Gastrocnemius medialis (tissue), 4 donors: ENCODE results near the gene AADACL3.
"Not testable (repeated sequence)": the region's sequence is repeated elsewhere in the genome, so short reads cannot be mapped to it uniquely, and the experiment has no call there.

Experiments used
- POLR2A ChIP-seq, 2 donors: fragments of 450-650 bp; IDR thresholded peaks; one replicate each; pipeline ENCODE4 v1.6.1; 2017; ENCODE audit warnings: antibody characterized with exemption in 2 of 2, mild to moderate bottlenecking in 2 of 2, moderate library complexity in 2 of 2
- TF ChIP-seq, protein P1 (sequence below), 5 experiments: fragments of 450-650 bp in 3 of 5; fragments of 200-600 bp in 2 of 5; sonication (generic) in 2 of 5; IDR thresholded peaks in 4 of 5; conservative IDR thresholded peaks in 1 of 5; 1 replicate in 4 of 5; 2 replicates in 1 of 5; pipeline ENCODE4 v1.5.1; 2016 to 2019; ENCODE audit warnings: antibody characterized with exemption in 5 of 5, mild to moderate bottlenecking in 3 of 5, moderate library complexity in 3 of 5

DNA sequence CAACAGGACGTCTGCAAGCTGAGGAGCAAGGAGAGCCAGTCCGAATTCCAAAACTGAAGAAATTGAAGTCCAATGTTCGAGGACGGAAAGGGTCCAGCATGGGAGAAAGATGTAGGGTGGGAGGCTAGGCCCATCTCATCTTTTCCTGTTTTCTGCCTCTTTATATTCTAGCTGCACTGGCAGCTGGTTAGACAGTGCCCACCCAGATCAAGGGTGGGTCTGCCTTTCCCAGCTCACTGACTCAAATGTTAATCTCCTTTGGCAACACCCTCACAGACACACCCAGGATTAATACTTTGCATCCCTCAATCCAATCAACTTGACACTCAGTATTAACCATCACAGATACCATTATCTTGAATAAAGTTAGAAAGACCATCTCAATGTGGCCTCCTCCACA is 39.8 kb upstream of the AADACL3 start:
- TF ChIP-seq, protein P1, sequence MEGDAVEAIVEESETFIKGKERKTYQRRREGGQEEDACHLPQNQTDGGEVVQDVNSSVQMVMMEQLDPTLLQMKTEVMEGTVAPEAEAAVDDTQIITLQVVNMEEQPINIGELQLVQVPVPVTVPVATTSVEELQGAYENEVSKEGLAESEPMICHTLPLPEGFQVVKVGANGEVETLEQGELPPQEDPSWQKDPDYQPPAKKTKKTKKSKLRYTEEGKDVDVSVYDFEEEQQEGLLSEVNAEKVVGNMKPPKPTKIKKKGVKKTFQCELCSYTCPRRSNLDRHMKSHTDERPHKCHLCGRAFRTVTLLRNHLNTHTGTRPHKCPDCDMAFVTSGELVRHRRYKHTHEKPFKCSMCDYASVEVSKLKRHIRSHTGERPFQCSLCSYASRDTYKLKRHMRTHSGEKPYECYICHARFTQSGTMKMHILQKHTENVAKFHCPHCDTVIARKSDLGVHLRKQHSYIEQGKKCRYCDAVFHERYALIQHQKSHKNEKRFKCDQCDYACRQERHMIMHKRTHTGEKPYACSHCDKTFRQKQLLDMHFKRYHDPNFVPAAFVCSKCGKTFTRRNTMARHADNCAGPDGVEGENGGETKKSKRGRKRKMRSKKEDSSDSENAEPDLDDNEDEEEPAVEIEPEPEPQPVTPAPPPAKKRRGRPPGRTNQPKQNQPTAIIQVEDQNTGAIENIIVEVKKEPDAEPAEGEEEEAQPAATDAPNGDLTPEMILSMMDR (IDR thresholded peaks at IDR 0.05 in 4 of 5, conservative IDR thresholded peaks at IDR 0.05 in 1 of 5) = not testable (repeated sequence)
- TF ChIP-seq POLR2A (IDR thresholded peaks at IDR 0.05) = not testable (repeated sequence)
